ENCODE results near the gene TSC1. TPM values are rescaled to one million over a fixed set of nuclear protein-coding genes. Genes with fewer than 3 reads are reported as not detected.

The TSC1 gene
- total and polyA plus RNA-seq, 10 of the 15 experiments (the other 5 are each of a cell fraction or from before 2014, with no cell fraction given), result 4.0 to 48.0 (median 14.9) TPM

GRCh38 chr9:132919614-132920268, 24.7 kb downstream of the TSC1 start:
- in situ Hi-C loops (cut with MboI) (no loop called here), intact Hi-C loops (cut with micrococcal nuclease; ENCODE audit: unreplicated experiment) (no loop called here)
- no peaks in the 10 kb centered on the region for H3K27me3 ChIP-seq (replicated peaks in 1 of 2; ENCODE audit: control insufficient read depth in 2 of 2, insufficient read depth in 2 of 2, low read length in 1 of 2)
- H3K4me2 ChIP-seq (ENCODE audit: control insufficient read depth, insufficient read depth), result no peak overlapping the region
- DNase-seq (ENCODE audit: low read depth, low spot score), result no peak
- no peak overlapping the region for H3K9ac ChIP-seq (ENCODE audit: control insufficient read depth, insufficient read depth, low read length)
- ChIA-PET CTCF (interaction anchor here (0.7 to 2.6 kb wide), 4 partner anchors 11 to 20 kb away, joined by 3 to 18 read pairs (median 4); no protein-coding TSS in a partner anchor), SMC1A (ENCODE audit: uncharacterized antibody, unreplicated experiment) (interaction anchor here (0.5 kb wide), 1 partner anchor 43 kb away, joined by 3 read pairs; no protein-coding TSS in a partner anchor), RAD21 (ENCODE audit: unreplicated experiment) (no interaction called here), POLR2A (interaction anchor here (0.5 to 1.4 kb wide), 2 partner anchors 9 to 567 kb away, joined by 3 read pairs; no protein-coding TSS in a partner anchor)
- H3K4me3 ChIP-seq, result no peak overlapping the region
- H4K20me1 ChIP-seq (ENCODE audit: control insufficient read depth, insufficient read depth), result no peaks in the 10 kb centered on the region
- WGBS (ENCODE audit: insufficient coverage, insufficient replicate concordance, low lambda C conversion rate, missing lambda C conversion rate), result 93% methylated on average over 7 of the region's 7 CpGs
- H3K27ac ChIP-seq (ENCODE audit: control insufficient read depth, insufficient read depth), result no peak overlapping the region
- no peaks in the 10 kb centered on the region for H3K79me2 ChIP-seq (ENCODE audit: control insufficient read depth, insufficient read depth, low read length)
- no peak for ATAC-seq
- no peak for FAIRE-seq
- no peak overlapping the region for H2AFZ ChIP-seq (ENCODE audit: control insufficient read depth, low read depth, low read length)
- H3K9me3 ChIP-seq (replicated peaks; ENCODE audit: control insufficient read depth, insufficient read depth, low read length), result no peaks in the 10 kb centered on the region
- TF ChIP-seq CREB1 (IDR thresholded peaks at IDR 0.05; ENCODE audit: low read depth) (no peak), NBN (IDR thresholded peaks at IDR 0.05) (no peak), NR2C1 (IDR thresholded peaks at IDR 0.05) (no peak), BCLAF1 (IDR thresholded peaks at IDR 0.05) (no peak), MAX (IDR thresholded peaks at IDR 0.05; ENCODE audit: low read depth, low read length) (no peak), SMAD5 (IDR thresholded peaks at IDR 0.05; ENCODE audit: low read depth) (no peak), NRF1 (conservative IDR thresholded peaks at IDR 0.05; ENCODE audit: low read depth, low read length) (no peak), CEBPB (IDR thresholded peaks at IDR 0.05; ENCODE audit: borderline replicate concordance in 1 of 2, low read depth in 2 of 2, low read length in 2 of 2) (no peak), EP300 (IDR thresholded peaks at IDR 0.05; ENCODE audit: borderline replicate concordance in 1 of 2, control insufficient read depth in 1 of 2, low read depth in 2 of 2, low read length in 2 of 2) (no peak), USF2 (IDR thresholded peaks at IDR 0.05; ENCODE audit: borderline replicate concordance, low read depth, low read length) (no peak), ZNF217 (IDR thresholded peaks at IDR 0.05) (no peak), KDM1A (IDR thresholded peaks at IDR 0.05; ENCODE audit: borderline replicate concordance) (no peak), FOXK2 (IDR thresholded peaks at IDR 0.05) (no peak), BRCA1 (IDR thresholded peaks at IDR 0.05; ENCODE audit: low read depth, low read length) (no peak)
- TF ChIP-seq, protein P1, sequence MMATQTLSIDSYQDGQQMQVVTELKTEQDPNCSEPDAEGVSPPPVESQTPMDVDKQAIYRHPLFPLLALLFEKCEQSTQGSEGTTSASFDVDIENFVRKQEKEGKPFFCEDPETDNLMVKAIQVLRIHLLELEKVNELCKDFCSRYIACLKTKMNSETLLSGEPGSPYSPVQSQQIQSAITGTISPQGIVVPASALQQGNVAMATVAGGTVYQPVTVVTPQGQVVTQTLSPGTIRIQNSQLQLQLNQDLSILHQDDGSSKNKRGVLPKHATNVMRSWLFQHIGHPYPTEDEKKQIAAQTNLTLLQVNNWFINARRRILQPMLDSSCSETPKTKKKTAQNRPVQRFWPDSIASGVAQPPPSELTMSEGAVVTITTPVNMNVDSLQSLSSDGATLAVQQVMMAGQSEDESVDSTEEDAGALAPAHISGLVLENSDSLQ (IDR thresholded peaks at IDR 0.05), result no peak
- TF ChIP-seq, protein P2, sequence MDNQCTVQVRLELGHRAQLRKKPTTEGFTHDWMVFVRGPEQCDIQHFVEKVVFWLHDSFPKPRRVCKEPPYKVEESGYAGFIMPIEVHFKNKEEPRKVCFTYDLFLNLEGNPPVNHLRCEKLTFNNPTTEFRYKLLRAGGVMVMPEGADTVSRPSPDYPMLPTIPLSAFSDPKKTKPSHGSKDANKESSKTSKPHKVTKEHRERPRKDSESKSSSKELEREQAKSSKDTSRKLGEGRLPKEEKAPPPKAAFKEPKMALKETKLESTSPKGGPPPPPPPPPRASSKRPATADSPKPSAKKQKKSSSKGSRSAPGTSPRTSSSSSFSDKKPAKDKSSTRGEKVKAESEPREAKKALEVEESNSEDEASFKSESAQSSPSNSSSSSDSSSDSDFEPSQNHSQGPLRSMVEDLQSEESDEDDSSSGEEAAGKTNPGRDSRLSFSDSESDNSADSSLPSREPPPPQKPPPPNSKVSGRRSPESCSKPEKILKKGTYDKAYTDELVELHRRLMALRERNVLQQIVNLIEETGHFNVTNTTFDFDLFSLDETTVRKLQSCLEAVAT (IDR thresholded peaks at IDR 0.05), result no peak
- BruUV-seq (replicated peaks), result no TSS peak
- no peaks in the 10 kb centered on the region for H3K4me1 ChIP-seq (ENCODE audit: control insufficient read depth, insufficient read depth, low read length)
- peaks cover 4 to 23% of the 10 kb centered on the region in 2 experiments for H3K36me3 ChIP-seq (ENCODE audit: control insufficient read depth in 2 of 2, insufficient read depth in 2 of 2, low read length in 1 of 2)
